NCI-H2107 (cell line): ENCODE data around the gene CYP1A2.

Experiments
- DNase-seq: peaks from one replicate; lab custom pipeline; 2025; lab: John Stamatoyannopoulos, UW

CYP1A2 gene

GRCh38 chr15:74804935-74805334, 56.3 kb downstream of the CYP1A2 start:
- DNase-seq = no peak
